ENCODE results near the gene SLC2A9.
"Not testable (repeated sequence)": the region's sequence is repeated elsewhere in the genome, so short reads cannot be mapped to it uniquely, and the experiment has no call there.

The SLC2A9 gene

DNA sequence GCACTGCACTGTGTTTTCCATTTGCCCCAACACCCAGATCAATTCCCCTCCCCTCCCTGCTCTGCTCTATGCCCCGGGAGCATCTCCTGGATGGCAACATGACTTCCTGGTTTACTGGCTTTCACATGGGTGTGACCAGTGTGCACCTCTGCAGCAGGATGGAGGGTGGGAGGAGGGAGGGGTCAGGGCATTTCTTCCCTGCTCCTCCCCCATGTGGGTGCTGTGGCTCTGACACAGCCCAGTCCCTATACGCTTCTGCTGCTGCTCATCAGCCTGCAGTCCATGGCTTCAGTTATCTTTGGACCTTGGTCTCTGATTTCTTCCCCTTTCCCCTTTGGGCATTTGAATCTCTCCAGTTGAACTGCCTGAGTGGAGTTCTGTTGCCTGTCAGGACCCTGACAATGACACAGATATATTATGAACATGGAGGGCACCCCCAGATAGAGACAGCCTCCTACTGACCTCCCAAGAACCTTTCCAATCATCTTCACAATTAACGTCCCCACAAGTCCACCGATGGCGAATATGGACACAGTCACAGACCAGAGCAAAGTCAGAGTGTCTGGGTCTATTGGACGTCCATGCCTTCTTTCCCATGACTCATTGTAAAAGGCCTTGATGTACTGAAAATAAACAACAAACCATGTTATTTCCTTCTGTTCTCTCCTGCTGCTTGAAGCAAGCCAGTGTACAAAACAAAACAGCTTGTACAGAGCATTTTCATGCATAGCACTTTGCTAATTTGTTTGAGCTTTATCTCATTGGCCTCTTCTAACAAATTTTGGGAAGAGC lies 24.8 kb downstream of the SLC2A9 start:
- DNase-seq (ENCODE audit: low spot score), result no peak

DNA sequence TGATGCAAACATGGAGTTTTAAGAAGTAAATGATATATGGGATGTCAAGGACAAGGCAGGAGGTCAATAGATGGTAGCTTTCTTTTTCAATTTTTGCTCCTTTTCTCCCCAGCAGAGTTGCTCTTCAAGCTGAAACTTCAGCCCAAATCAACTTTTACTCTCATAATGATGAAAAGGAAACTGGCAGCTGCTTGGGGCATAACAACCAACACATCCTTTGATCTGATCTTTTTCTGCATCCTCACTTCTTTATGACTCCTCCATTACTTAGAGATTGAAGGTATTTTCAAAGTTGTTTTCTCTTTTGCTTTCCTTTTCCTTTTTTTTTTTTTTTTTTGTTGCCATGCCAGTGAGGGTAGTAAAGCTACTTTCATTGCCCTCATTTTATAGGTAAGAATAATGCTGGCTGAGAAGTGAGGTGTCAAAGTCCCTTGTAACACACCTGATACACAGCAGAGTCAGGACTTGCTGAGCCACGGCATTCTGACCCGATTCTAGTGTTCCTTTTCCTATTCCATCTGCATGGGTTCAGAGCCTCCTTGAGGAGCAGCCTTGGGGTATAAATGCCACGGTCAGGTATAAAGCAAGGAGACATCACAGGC lies 26.9 kb downstream of the SLC2A9 start:
- no peak for DNase-seq (ENCODE audit: low spot score)

DNA sequence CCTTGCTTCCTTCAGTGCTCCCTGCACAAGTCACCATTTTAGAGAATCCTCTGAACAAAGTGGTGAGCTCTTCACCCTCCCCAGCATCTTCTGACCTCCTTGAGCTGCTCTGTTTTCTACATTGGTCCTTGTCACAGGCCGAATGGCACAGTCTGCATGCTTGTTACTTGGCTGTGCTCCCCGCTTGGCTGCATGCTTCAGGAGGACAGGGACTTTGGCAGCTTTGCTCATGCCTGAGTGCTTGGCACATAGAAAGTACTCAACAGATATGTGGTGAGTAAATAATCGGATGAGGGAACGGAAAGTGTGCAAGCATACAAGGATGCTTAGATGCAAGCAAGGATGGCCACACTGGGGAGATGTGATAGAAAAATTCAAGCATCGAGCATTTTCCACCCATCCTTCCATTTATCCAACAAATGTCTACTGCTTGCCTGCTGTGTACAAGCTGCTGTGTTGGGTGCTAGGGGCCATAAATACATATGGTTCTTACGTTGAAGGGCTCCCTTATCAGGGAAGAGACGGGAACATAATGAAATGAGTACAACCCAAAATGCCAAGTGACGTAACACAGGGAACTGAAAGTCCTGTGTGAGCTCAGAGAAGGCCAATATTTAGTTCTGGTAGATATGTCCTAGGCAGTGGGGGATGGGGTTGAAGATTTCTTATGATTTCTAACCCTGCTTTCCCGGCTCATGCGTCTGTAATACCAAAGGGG lies 31.2 kb downstream of the SLC2A9 start:
- DNase-seq (ENCODE audit: low spot score), result no peak

DNA sequence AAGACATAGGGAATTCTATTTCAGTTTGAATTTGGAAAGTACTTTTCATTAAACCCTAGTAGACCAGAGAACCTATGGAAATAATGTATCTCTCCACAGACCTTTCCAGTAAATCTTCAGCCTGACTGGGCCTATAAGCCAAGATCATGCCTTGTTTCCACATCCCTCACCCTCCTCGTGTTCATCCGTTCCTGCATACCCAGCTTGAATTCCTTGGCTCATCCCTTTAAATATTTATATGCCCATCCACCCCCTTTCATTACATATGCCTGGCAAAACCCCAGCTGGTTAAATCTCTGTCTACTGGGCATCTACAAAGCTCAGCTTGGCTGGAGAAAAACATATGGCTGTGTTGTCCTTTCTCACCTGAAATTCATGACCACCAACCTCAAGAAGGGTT lies 32.4 kb downstream of the SLC2A9 start:
- no peak for DNase-seq (ENCODE audit: low spot score)

DNA sequence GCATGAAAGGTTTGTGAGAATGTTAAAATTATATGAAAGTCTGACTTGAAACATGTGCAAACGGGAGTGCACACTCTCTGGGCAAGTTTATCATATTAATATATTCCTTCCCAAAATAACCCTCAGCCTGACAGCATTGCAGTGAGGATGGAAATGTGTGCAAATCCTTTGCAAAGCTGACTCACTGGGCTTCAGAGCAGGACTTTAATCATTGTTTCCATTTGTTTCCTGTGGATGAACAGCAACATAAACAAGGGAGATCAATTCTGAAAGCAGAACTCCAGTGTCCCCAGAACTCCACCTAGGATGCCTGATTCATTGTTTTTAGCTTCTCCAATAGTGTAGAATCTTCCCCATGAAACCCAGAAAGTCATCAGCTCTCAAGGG lies 32.9 kb downstream of the SLC2A9 start:
- no peak for DNase-seq (ENCODE audit: low spot score)

DNA sequence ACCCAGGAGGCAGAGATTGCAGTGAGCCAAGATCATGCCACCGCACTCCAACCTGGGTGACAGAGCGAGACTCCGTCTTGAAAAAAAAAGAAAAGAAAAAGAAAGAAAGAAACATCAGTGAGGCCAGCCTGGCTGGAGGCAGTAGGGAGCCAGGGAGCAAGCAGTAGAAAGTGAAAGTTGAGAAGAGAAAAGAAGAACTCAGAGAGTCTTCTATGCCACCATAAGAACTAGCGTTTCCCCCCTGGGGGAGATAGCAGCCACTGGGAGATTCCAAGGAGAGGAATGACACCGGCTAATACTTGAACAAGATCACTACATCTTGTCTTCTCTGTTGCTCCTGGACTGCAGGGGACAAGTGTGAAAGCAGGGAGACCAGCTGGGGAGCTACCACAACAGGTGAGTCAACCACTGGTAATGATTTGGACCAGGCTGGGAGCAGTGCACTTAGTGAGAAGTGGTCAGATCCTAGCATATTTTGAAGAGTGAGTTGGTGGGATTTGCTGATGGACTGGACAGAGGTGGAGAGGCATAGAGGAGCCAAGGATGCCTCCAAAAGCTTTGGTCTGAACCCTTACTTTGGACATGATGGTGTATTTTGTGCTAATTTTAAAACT lies 33.4 kb downstream of the SLC2A9 start:
- no peak for DNase-seq (ENCODE audit: low spot score)

DNA sequence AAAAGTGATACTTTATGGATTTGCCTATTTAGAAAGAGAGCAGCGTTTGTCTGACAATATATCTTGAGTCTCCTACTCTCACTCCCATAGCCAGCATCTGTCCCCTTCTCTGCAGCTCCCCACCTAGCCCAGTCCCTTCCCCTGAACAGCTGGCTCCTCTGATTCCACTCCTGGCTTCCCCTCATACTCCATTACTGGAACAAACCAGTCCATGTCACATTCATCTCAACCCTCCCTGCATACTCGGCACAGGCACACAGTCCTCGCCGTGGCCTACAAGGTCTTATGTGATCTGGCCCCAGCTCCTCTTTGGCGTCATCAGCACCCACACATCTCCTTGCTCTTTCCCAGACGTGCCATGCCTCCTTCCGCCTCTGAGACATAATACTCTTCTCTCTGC lies 36.7 kb downstream of the SLC2A9 start:
- DNase-seq (ENCODE audit: low spot score), result no peak

DNA sequence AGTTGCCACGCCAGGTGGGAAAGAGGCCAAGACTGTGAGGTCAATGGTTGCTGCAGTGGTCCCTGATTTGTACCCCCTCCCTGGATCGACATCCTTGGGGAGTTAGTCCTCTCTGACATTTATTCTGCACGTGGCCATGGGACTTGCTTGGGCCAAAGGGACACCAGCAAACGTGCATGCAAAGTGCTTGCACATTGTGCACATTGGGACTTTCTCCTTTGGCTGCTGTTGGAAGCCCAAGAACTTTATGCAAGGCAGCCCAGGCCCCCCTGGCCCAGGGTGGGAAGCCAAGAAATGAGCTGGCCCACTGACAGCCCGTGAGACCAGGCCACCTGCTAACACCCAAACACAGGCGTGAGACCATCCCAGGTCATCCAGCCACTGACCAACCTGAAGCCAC lies 38.1 kb downstream of the SLC2A9 start:
- no peak for DNase-seq (ENCODE audit: low spot score)

DNA sequence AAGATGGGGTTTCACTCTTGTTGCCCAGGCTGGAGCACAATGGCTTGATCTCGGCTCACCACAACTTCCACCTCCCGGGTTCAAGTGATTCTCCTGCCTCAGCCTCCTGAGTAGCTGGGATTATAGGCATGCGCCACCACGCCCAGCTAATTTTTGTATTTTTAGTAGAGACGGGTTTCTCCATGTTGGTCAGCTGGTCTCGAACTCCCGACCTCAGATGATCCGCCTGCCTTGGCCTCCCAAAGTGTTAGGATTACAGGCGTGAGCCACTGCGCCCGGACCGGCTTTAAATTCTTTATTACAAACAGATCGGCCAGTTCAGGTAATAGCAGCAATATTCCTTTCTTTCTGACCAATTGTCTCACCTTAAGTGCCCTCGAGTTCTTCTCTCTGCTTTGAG lies 39.4 kb downstream of the SLC2A9 start:
- DNase-seq (ENCODE audit: low spot score), result not testable (repeated sequence)

DNA sequence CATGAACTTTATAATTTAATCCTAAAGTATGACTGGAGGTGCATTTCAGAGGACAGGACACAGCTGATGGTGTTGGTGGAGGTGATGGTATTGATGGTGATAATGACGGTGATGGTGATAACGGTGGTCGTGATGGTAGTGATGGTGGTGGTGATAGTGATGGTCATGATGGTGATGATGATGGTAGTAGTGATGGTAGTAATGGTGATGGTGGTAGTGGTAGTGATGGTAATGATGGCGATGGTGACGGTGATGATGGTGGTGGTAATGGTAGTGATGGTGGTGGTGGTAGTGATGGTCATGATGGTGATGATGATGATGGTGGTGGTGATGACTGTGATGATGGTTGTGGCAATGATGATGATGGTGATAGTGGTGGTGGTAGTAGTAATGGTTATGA lies 40.4 kb downstream of the SLC2A9 start:
- no peak for DNase-seq (ENCODE audit: low spot score)

DNA sequence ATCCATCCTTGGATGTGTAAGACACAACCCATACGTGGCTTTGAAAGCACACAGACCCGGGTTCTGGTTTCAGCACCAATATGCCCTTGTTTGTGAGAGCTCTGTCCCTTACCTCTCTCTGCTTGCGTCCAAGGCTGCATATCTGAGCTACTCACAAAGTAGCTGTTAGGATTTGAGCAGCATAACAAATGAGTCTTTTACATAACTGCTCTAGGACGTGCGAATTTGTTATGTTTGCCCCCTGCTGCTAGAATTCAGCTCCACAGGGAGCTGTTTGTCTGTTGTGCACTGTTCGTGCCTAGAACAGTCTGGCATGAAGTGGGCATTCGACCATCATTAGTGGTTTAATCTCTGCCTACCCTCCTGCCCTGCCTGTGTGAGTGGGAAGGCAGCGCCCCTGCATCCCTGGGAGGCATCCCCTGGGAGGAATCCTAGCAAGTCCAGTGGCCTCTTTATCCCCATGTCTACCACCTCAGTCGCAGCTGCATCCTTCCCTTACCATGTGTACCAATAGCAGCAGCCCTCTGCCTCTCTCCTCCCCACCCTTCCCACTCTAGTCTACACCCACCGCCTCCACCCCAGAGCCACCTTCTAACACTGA lies 42.1 kb downstream of the SLC2A9 start:
- DNase-seq (ENCODE audit: low spot score), result no peak

DNA sequence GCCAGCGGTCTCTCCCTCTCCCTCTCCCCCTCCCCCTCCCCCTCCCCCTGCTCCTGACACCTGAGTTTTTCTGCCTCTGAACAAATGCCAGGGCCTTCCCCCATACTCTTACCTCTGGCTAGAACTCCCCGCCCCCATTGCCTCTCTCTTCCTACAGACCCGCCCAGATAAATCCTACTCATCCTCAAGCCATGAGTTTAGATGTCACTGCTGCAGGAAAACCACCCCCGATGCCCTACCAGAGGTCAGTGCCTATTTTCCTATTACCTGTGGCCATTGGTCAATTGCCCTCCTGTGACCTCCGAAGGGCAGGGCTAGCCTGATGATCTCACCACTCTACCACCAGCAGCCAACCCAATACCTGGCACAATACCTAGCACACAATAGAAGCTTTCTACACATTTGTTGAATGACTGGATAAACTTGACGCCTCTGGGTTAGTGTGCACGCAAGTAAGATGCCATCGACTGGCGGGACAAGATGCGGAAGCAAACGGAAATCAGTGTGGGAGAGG lies 43.7 kb downstream of the SLC2A9 start:
- DNase-seq (ENCODE audit: low spot score), result no peak

DNA sequence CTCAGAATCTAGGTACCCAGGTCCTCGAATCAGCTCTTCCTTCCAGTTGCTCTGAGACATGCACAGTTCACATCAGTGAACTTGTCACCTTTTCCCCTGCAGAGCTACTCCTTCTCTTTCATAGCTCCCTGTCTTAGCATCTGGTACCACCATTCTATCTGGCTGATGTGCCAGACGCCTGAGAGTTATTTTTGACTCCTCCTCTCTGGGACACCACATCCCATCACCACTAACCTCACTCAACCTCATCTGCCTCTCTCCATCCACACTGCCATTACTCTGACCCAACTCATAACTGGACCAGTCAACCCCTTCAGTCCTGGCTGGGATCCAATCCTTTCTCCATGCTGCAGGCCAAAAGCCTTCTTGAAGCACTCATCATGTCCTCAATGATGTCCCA lies 44.5 kb downstream of the SLC2A9 start:
- DNase-seq (ENCODE audit: low spot score), result no peak

DNA sequence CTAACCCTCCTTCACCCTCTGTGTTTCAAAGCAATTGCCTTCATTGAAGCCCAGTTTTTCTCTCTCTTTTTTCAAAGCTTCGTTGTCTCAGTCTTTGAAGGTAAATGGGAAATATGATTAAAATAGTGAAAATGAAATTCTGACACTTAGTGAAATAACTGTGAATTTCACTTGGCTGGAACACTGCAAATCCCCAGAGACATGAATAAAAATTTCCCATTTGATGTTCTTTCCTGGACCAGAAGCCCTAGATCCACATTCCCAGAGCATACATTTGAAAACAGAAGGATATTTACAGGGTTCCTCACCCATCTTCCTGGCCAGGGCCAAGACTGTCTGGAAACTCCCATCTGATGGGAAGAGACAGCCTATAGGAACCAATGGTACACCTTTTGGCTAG lies 45.0 kb downstream of the SLC2A9 start:
- DNase-seq (ENCODE audit: low spot score), result no peak

DNA sequence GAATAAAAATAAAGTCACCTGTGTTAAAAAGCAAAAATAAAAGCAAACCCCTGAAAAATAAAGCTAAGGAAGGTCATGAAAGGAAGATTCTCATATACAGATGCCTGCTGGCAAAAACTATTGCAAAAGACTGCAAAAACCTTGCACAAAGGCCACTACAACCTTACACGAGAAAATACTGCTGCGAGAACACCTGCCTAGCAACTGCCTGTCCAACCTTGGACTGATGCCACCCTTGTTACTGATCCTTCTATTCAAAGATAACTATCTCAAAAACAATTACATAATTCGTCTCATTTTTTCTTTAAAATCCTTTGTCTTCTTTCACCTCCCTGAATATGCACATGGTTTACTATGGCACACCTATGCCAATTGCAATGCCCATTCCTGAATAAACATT lies 49.6 kb downstream of the SLC2A9 start:
- DNase-seq (ENCODE audit: low spot score), result no peak

DNA sequence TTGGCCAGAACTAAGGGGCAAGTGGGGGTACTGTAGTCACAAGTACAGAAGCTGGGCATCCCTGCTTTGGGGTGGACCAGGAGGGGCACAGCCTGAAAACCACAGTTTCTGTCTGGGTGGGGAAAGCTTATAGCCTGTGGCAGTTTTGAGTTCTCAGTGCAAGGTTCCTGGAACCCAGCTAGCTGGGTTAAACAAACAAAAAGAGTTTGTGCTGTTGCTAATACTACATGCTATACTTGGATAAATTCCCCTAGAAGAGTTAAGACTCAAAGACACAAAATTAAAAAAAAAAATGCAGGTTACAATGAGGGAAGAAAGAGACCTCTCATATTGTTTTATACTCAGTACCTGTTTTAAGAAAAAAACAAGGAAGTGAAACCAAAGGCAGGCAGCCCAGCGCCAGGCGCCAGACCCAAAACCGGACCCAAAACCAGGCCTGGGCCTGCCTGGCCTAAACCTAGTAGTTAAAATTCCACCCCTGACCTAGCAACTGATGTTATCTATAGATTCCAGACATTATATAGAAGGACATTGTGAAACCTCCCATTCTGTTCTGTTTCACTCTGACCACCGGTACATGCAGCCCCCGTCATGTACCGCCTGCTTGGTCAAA lies 50.8 kb downstream of the SLC2A9 start:
- no peak for DNase-seq (ENCODE audit: low spot score)

DNA sequence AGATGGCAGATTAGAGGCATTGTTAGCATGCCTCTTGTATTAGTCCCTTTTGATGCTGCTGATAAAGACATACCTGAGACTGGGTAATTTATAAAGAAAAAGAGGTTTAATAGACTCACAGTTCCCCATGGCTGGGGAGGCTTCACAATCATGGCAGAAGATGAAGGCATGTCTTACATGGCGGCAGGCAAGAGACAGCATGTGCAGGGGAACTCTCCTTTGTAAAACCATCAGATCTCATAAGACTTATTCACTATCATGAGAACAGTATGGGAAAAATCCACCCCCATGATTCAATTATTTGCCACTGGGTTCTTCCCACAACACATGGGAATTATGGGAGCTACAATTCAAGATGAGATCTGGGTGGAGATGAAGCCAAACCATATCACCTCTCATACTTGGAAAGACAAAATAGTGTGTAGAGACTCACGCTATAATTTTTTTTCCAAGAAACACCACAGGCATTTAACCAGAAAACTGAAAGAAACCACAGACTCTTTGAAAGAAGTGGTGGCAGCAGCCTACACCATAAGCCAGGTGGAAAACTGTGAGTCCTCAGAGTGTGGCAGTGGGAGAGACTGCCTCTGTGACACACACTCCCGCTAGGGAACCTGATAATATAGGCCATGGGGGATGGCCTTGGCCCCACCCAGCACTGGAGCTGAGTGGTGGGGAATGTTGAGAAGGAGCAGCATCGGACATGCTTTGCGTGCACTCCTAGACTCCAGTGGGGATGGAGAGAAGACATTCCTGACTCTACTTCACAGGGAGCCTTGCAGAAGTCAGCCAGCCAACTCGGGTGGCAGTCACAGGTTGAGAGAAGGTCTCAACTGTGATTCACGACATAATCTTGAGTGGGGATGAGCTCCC lies 51.5 kb downstream of the SLC2A9 start:
- DNase-seq (ENCODE audit: low spot score), result no peak

DNA sequence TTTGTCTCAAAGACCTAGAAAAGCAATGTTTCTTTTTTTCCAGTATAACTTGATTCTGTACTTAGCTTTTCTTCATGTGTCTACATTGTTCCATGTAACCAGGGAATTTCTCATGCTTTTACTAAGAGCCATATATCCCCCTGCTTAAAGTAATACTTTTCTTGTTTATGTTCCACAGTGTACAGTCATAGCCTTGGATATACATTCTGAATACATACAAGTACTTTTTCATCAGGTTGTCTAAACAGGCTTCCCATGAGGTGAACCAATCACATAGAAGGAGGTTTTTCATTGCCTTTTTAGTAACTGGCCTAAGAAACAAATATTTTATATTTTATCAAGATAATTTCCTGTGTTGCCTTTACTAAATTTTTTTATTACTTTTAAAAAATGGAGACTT lies 52.8 kb downstream of the SLC2A9 start:
- no peak for DNase-seq (ENCODE audit: low spot score)

DNA sequence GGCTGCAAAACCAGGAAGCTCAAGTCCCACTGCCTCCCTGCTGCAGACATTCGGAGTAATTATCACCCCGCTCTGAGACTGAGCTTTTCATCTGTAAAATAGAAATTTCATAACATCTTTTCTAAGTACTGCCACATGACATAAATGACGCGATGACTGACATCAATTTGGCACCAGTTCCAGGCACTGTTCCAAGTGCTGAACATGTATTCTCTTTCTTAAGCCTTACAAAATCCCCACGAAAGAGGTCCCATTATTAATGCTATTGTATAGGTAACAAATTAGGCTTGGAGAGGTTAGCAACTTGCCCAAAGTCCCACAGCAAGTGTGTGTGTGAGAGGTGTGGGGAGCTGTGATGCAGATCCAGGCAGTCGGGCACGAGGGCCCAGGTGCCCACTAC lies 56.4 kb downstream of the SLC2A9 start:
- no peak for DNase-seq (ENCODE audit: low spot score)

DNA sequence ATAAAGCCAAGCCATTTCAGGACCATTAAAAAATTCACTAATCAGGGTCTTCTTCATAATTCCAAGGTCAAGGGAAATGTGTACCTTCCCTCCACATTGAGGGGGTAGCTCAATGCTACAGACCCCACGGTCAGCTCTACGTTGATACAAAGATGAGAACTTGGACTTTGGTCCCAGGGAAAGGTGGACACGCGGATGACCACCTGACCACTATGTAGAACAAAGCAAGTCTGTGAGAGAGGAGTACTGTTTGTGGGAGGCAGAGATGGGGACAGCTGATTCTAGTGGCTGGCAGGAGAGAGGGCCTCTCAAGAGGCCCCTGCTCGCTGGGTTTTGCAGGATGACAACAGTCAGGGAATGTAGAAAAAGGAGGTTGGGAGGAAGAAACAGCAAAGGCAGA lies 58.0 kb downstream of the SLC2A9 start:
- no peak for DNase-seq (ENCODE audit: low spot score)

Data from HuH-7.5 (cell line).